NCI-H82 treated with DMSO at 0.1 percent for 48 hours (cell line): Measurements from ENCODE around the gene SH2D6.
"Not testable (repeated sequence)": the region's sequence is repeated elsewhere in the genome, so short reads cannot be mapped to it uniquely, and the experiment has no call there.

Source experiments
- DNase-seq: peaks from one replicate; lab custom pipeline; 2025; ENCODE audit not compliant: unreplicated experiment; lab: John Stamatoyannopoulos, UW

SH2D6 gene

GRCh38 chr2:85468096-85468703, 49.7 kb downstream of the SH2D6 start:
- no peak for DNase-seq

- DNase-seq = no peak
Observed at GRCh38 chr2:85468704-85469349, 50.3 kb downstream of the SH2D6 start.

DNA sequence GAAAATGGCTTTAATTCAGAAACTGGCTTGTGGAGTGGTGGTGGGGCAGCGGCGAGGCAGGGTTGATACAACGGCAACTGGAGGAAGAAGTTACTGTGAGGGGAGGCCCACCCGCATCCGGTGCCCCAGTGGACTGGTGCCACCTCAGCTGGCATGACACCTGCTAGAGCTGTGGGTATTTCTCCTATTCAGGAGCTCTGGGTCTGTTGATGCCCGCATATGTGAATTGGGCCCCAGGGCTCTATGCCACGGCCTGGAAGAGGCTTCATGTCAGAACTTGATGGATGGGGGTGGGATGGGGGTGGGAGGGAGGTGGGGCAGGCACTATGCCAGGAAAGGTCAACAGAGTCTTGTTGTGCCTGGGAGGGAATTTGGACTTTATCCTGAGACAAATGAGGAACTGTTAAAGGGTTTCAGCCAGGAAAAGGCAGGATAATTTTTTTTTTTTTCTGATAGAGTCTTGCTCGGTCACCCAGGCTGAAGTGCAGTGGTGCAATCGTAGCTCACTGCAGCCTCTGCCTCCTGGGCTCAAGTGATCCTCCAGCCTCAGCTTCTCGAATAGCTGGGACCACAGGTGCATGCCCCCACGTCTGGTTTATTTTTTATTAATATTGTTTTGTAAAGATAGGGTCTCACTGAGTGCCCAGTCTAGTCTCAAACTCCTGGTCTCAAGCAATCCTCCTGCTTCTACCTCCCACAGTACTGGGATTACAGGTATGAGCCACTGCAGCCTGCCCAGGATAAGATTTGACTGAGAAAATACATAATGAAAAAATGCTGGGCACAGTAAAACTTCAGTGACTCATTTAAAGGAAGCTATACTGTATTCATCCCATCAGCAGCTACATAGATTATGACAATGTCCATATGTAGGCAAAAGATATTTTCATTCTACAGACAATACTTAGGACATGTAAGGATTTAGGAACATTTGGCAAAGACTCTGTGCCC, 52.6 kb downstream of the SH2D6 start:
- DNase-seq = no peak

DNA sequence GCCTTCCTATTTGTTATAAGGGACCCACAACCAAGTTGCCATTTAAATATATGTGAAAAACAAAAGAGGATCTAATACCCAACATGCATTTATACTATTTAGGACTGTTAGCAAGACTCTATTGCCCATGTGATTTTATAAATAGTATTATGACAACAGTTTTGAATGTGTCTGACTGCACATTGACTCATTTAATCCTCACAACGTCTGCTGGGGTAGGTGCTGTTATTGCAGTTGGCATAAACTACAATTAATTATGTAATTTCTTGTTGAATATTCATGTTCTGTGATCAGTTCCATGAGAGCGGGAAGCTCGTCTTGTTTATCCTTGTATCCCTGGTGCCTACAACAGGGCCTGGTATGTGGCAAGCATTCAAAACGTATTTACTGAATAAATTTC, 53.7 kb downstream of the SH2D6 start:
- DNase-seq = no peak

DNA sequence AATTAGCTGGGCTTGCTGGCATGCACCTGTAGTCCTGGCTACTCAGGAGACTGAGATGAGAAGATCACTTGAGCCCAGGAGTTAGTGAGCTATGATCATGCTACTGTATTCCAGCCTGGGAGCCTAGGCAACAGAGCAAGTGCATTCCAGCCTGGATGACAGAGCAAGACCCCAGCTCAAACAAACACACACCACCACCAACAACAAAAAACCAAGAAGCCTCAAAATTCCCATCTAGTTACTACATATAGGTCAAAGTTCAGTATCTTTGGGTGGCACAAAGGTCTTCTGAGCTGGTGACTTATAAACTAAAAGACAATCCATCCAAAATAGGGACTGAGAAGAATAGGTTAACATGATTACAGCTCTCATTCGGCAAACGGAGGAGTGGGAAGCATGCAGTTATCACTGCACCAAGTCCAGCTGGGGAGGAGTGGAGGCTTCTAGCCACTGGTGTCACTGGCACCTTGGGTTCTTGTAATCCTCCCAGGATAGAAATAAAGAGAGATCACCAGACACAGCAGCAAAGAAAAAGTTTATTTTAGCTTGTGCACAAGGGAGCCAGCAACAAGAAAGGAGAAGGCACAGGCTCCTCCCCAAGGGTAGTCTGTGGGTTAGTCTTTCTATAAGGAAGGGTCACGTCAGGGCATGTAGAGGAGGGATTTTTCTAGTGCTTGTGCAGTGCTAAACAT, 57.4 kb downstream of the SH2D6 start:
- DNase-seq = no peak

GRCh38 chr2:85476624-85477023, 58.1 kb downstream of the SH2D6 start:
- no peak for DNase-seq

- DNase-seq = no peak
Observed at GRCh38 chr2:85477884-85478283, 59.4 kb downstream of the SH2D6 start.

- no peak for DNase-seq
Observed at GRCh38 chr2:85481818-85482777, 63.6 kb downstream of the SH2D6 start.

DNA sequence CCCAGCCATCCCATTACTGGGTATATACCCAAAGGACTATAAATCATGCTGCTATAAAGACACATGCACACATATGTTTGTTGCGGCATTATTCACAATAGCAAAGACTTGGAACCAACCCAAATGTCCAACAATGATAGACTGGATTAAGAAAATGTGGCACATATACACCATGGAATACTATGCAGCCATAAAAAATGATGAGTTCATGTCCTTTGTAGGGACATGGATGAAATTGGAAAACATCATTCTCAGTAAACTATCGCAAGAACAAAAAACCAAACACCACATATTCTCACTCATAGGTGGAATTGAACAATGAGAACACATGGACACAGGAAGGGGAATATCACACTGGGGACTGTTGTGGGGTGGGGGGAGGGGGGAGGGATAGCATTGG, 66.1 kb downstream of the SH2D6 start:
- DNase-seq = not testable (repeated sequence)

DNA sequence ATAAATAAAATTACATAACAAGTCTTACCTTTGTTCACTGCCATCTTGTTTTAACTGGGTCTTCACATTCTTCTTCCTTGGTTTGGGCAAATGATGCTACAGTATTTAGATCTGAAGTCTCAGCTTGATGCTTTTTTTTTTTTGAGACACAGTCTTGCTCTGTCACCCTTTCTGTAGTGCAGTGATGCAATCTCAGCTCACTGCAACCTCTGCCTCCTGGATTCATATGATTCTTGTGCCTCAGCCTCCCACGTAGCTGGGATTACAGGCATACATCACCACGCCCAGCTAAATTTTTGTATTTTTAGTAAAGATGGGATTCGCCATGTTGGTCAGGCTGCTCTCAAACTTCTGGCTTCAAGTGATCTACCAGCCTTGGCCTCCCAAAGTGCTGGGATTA, 67.3 kb downstream of the SH2D6 start:
- no peak for DNase-seq
